HepG2 (cell line): ENCODE measurements around the gene STYXL1. TPM values are rescaled to one million over a fixed set of nuclear protein-coding genes. Genes with fewer than 3 reads are reported as not detected.

Experiments
- CBFB ChIP-seq: sonication (generic); formaldehyde crosslinking; IDR thresholded peaks from 2 replicates; pipeline ENCODE4 v1.4.0; 2020; ENCODE audit warnings: missing genetic modification reagents
- CENPBD1 ChIP-seq: sonication (generic); formaldehyde crosslinking; IDR thresholded peaks from 2 replicates; pipeline ENCODE4 v1.8.0; 2022; ENCODE audit warnings: missing genetic modification reagents, low read depth, mild to moderate bottlenecking, borderline replicate concordance
- FLYWCH1 ChIP-seq: sonication (generic); formaldehyde crosslinking; IDR thresholded peaks from 2 replicates; pipeline ENCODE4 v1.8.1; 2023; ENCODE audit warnings: mild to moderate bottlenecking, missing genetic modification reagents
- GPN1 ChIP-seq: sonication (generic); formaldehyde crosslinking; IDR thresholded peaks from 2 replicates; pipeline ENCODE4 v1.5.1; 2020; ENCODE audit warnings: missing genetic modification reagents, borderline replicate concordance
- HDAC2 ChIP-seq: sonication (generic); formaldehyde crosslinking; IDR thresholded peaks from 2 replicates; pipeline ENCODE4 v1.4.0; 2020; ENCODE audit warnings: missing genetic modification reagents
- HIC2 ChIP-seq: sonication (generic); formaldehyde crosslinking; IDR thresholded peaks from 2 replicates; pipeline ENCODE4 v1.9.0; 2022; ENCODE audit warnings: low read depth, missing genetic modification reagents
- MXD4 ChIP-seq: IDR thresholded peaks from 2 replicates; pipeline ENCODE4 v1.6.1; 2016; ENCODE audit warnings: mild to moderate bottlenecking, missing biosample characterization, missing genetic modification reagents
- PAF1 ChIP-seq: IDR thresholded peaks from 2 replicates; pipeline ENCODE4 v1.6.1; 2016; ENCODE audit warnings: missing genetic modification reagents, missing compliant biosample characterization
- PLSCR1 ChIP-seq: sonication (generic); formaldehyde crosslinking; IDR thresholded peaks from 2 replicates; pipeline ENCODE4 v1.5.0; 2020; ENCODE audit warnings: missing genetic modification reagents, mild to moderate bottlenecking, borderline replicate concordance
- RFXAP ChIP-seq: sonication (generic); formaldehyde crosslinking; IDR thresholded peaks from 2 replicates; pipeline ENCODE4 v1.4.0; 2020; ENCODE audit warnings: missing genetic modification reagents, borderline replicate concordance
- SIX4 ChIP-seq: sonication (generic); formaldehyde crosslinking; IDR thresholded peaks from 2 replicates; pipeline ENCODE4 v1.4.0; 2020; ENCODE audit warnings: missing genetic modification reagents
- SP140L ChIP-seq: sonication (generic); formaldehyde crosslinking; IDR thresholded peaks from 2 replicates; pipeline ENCODE4 v1.4.0; 2020; ENCODE audit warnings: missing genetic modification reagents, borderline replicate concordance
- TBL1XR1 ChIP-seq: fragments of 150-350 bp; IDR thresholded peaks from 2 replicates; pipeline ENCODE4 v1.6.1; 2014; ENCODE audit warnings: borderline replicate concordance, low read length; ENCODE audit not compliant: partially characterized antibody
- ZNF232 ChIP-seq: sonication (generic); formaldehyde crosslinking; IDR thresholded peaks from 2 replicates; pipeline ENCODE4 v1.4.0; 2020; ENCODE audit warnings: missing genetic modification reagents, borderline replicate concordance
- ZNF354B ChIP-seq: sonication (generic); formaldehyde crosslinking; IDR thresholded peaks from 2 replicates; pipeline ENCODE4 v1.8.0; 2022; ENCODE audit warnings: mild to moderate bottlenecking, missing genetic modification reagents
- ZNF547 ChIP-seq: sonication (generic); formaldehyde crosslinking; IDR thresholded peaks from 2 replicates; pipeline ENCODE4 v1.5.1; 2020; ENCODE audit warnings: mild to moderate bottlenecking, missing genetic modification reagents
- ZNF609 ChIP-seq: sonication (generic); formaldehyde crosslinking; IDR thresholded peaks from 2 replicates; pipeline ENCODE4 v1.4.0; 2020; ENCODE audit warnings: mild to moderate bottlenecking, missing genetic modification reagents, borderline replicate concordance
- polyA plus RNA-seq, 8 experiments: library from polyadenylated mRNA; depleted of rRNA in 3 of 8; stranded (reverse) in 7 of 8; unstranded in 1 of 8; fragments of >200 nt; fragmentation: Illumina TruSeq in 4 of 8; extraction: Trizol in 4 of 8; gene quantifications; 2 replicates each; pipeline versions ENCODE4 v1.2.1 to v1.2.3, GENCODE V29; 2011 to 2016; ENCODE audit warnings: low read depth in 4 of 8, missing spikeins in 1 of 8, mixed read lengths in 1 of 8; ENCODE audit not compliant: insufficient read depth in 1 of 8
- total RNA-seq, 5 experiments: library from RNA; depleted of rRNA; stranded (reverse); fragments of >200 nt; fragmentation: Illumina TruSeq; extraction: Trizol; gene quantifications; 2 replicates each; pipeline ENCODE4 v1.2.3, GENCODE V29; 2016; ENCODE audit warnings: low read depth in 1 of 5
- TF ChIP-seq, protein P1 (sequence below), 2 experiments: sonication (generic) in 1 of 2; formaldehyde crosslinking in 1 of 2; IDR thresholded peaks; 2 replicates each; pipeline versions ENCODE4 v1.5.1 to v1.6.1; 2011 to 2020; ENCODE audit warnings: borderline replicate concordance in 1 of 2, low read depth in 1 of 2, low read length in 1 of 2, mild to moderate bottlenecking in 1 of 2, missing genetic modification reagents in 1 of 2, moderate library complexity in 1 of 2

Gene STYXL1
- total and polyA plus RNA-seq, 2 of the 13 experiments (the other 11 are each of a cell fraction or from before 2014, with no cell fraction given): 23.9 to 38.3 TPM

GRCh38 chr7:75962607-75963380, 85.0 kb downstream of the STYXL1 start (continued):
- peak; percentile 79; the same call in 1 of the 2 replicates for TF ChIP-seq ZNF609 (CRISPR knock-in tag)
- no peak for TF ChIP-seq CENPBD1 (CRISPR knock-in tag)
- no peak for TF ChIP-seq PLSCR1 (CRISPR knock-in tag)
- no peak for TF ChIP-seq CBFB
- peak; percentile 58; the same call in 1 of the 2 replicates for TF ChIP-seq HIC2 (CRISPR knock-in tag)
- no peak for TF ChIP-seq ZNF547 (CRISPR knock-in tag)
- peak; percentile 88 for TF ChIP-seq HDAC2 (CRISPR knock-in tag)
- no peak for TF ChIP-seq ZNF232
- TF ChIP-seq RFXAP (CRISPR knock-in tag): no peak
- TF ChIP-seq, protein P1, sequence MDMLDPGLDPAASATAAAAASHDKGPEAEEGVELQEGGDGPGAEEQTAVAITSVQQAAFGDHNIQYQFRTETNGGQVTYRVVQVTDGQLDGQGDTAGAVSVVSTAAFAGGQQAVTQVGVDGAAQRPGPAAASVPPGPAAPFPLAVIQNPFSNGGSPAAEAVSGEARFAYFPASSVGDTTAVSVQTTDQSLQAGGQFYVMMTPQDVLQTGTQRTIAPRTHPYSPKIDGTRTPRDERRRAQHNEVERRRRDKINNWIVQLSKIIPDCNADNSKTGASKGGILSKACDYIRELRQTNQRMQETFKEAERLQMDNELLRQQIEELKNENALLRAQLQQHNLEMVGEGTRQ (IDR thresholded peaks at IDR 0.05; ENCODE audit: low read depth, low read length): peak; percentile 49; the same call in 1 of the 2 replicates
- TF ChIP-seq, protein P1 (CRISPR knock-in tag; IDR thresholded peaks at IDR 0.05; ENCODE audit: borderline replicate concordance): peak; percentile 93; the same call in 1 of the 2 replicates
- no peak for TF ChIP-seq ZNF354B
- no peak for TF ChIP-seq PAF1 (CRISPR knock-in tag)
- no peak for TF ChIP-seq MXD4
- TF ChIP-seq GPN1 (CRISPR knock-in tag): no peak
- TF ChIP-seq SP140L (CRISPR knock-in tag): no peak
- TF ChIP-seq SIX4 (CRISPR knock-in tag): 0 out of 2 replicates have a peak, but pooled peaks have one; percentile 26
- TF ChIP-seq FLYWCH1 (CRISPR knock-in tag): no peak
- TF ChIP-seq TBL1XR1: no peak
- TF ChIP-seq, all 625 proteins: peak for 133
